GM21528 (cell line): ENCODE measurements around the gene CD207.
"Not testable (repeated sequence)": the region's sequence is repeated elsewhere in the genome, so short reads cannot be mapped to it uniquely, and the experiment has no call there.

Source experiments
- ATAC-seq: cut with Tn5 transposase; IDR thresholded peaks from one replicate; pipeline ENCODE4 v1.9.1; 2021; ENCODE audit warnings: mild to moderate bottlenecking, moderate library complexity; ENCODE audit not compliant: unreplicated experiment, low FRiP score

The CD207 gene

DNA sequence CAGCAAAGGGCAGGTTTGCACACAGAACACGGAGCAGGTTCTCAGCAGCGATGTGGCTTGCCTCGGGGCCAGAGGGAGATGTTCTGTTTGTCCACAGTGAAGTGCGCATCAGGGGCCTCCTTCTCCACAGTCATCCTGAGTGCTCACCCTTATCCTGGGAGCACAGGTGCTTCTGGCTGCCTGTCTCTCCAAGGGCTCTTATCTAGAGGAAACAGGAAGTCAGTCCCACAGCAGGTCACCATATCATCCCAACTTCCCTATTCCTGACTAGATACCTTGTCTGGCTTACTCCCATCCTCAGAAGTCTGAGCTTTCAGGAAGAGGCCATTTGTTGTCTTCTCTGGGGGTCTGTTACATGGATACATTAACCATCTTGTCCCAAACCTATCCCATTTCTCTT lies at the start of gene CD207:
Gene CD207 (minus strand): TSS at position 174 of the 400 bp plus-strand sequence. CDS start 40 bp downstream, at position 134.
- ATAC-seq: no peak

DNA sequence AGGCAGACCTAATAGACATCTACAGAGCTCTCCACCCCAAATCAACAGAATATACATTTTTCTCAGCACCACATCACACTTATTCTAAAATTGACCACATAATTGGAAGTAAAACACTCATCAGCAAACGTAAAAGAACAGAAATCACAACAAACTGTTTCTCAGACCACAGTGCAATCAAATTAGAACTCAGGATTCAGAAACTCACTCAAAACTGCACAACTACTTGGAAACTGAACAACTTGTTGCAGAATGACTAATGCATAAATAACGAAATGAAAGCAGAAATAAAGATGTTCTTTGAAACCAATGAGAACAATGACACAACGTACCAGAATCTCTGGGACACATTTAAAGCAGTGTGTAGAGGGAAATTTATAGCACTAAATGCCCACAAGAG lies 42.9 kb upstream of the CD207 start:
- ATAC-seq: not testable (repeated sequence)

GRCh38 chr2:70876138-70876537 lies 40.5 kb upstream of the CD207 start:
- ATAC-seq: not testable (repeated sequence)

- ATAC-seq: no peak
These were observed 37.9 kb upstream of the CD207 start for GRCh38 chr2:70873541-70873940.

- no peak for ATAC-seq
These were observed 36.0 kb upstream of the CD207 start for GRCh38 chr2:70871398-70872211.

DNA sequence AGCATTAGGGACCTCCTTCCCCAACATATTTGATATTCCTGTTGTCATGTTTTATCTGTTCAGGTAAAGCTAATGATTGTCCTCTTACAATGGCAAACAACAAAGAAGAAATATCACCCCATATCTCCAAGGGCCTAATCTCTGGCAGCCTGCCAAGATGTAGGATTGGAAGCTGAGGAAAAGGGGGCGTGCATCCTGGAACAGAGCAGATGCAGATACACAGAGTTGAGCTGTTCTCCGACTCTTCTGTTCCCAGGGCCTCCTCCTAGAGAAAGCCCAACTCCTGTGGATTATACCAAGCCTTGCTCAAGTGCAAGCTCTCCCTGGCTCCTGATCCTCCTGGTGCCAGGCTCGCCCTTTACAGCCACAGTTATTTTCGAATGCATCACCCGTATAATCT lies 35.2 kb upstream of the CD207 start:
- ATAC-seq: no peak

GRCh38 chr2:70868970-70869369 lies 33.4 kb upstream of the CD207 start:
- no peak for ATAC-seq

DNA sequence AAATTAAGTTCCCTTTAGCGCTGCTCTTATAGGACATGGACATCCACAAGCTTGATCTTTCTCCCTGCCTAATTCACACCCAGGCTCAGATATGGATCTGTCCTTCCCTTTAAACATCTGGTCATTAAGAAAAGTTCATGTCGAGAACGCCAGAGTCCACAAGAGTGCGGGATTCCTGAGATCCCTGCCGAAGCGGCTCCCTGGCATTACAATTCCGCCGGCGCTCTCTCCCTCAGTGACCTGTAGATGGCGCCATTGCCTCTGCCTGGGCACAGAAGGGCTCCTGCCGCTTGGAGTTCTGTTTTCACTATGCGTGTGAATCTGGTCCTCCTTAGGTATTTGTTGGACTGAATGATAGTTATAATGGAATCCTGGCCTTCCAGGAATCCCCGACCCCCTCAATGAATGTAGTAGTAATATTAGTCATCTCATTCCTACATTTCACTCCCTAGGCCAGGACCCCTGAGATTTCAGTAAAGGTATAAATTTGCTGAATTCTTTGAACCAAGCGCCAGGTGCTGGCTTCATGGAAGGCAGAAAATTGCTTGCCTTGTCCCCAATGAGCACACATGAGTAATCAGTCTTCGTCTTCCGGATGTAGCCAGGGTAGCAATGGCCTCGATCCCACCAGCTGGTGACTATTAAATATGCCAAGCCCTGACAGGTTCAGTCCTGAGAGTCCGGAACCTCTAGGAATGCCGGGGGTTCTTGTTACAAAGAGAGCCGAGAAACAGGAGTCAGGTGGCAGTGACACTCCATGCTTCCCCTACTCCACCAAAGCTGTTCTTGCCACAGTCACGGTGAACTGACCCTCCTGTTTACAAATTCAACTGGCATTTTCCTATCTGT lies 26.4 kb upstream of the CD207 start:
- no peak for ATAC-seq

- ATAC-seq: no peak
These were observed 20.1 kb upstream of the CD207 start for GRCh38 chr2:70855667-70856066.

GRCh38 chr2:70854411-70854810 lies 18.8 kb upstream of the CD207 start:
- no peak for ATAC-seq

- no peak for ATAC-seq
These were observed 17.2 kb upstream of the CD207 start for GRCh38 chr2:70852824-70853223.

- ATAC-seq: no peak
These were observed 16.1 kb upstream of the CD207 start for GRCh38 chr2:70851704-70852103.

GRCh38 chr2:70850925-70851324 lies 15.3 kb upstream of the CD207 start:
- ATAC-seq: no peak

GRCh38 chr2:70842401-70842800 lies 6.8 kb upstream of the CD207 start:
- ATAC-seq: no peak

- no peak for ATAC-seq
These were observed 2.6 kb upstream of the CD207 start for GRCh38 chr2:70837980-70838925.

DNA sequence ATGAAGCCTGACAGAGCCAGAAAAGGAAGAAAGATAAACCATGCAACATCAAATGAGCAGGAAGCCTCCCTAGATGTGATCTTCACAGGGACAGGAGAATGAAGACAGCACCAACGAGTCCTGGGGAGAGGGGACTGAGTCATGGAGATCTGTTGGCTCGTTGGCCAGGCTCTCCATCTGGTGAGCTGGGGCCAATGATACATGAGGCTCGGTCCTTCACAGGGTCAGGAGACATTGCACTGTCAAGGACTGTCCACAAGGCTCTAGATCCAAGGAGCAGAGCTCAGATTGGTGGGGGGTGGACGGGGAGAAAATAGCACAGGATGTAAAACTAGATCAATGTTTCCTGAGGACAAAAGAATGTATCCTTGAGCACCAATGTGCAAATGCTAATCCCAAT lies 735 bp downstream of the CD207 start:
- no peak for ATAC-seq

DNA sequence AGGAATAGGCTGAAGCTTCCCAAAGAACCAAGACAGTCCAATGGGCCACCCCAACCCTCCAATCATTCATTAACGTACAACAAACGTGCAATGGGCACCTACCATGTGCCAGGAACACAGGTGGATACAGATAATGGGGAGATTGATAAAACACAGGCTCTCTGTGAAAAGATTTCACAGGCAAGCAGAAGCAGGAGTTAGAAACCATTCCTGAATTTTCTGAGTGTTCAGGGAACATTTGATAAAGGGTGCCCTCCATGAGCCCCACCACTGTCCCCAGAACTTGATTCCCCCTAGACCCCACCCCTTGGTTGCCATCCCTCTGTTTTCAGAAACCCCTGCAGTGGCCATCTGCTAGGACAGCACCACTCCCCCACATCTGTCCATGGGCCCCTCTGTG lies 1.5 kb downstream of the CD207 start:
- no peak for ATAC-seq

DNA sequence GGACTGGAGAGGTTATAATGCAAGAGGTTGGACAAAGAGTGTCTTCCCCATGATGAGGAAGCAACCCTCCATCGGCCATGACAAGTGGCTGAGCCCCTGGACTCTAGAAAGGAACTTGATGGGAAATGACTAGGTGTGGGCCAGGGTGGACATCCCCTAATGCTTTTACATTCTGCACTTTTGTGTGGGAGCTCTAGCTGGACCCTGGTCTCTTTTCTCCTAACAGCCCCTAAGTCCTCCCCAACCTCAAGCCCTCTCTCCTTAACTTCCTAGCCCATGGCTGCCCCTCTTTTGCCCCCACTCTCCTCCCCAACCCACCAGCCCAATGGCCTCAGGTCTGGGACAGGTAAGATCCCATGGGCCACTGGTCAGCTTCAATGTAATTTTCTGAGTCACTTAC lies 2.4 kb downstream of the CD207 start:
- no peak for ATAC-seq

DNA sequence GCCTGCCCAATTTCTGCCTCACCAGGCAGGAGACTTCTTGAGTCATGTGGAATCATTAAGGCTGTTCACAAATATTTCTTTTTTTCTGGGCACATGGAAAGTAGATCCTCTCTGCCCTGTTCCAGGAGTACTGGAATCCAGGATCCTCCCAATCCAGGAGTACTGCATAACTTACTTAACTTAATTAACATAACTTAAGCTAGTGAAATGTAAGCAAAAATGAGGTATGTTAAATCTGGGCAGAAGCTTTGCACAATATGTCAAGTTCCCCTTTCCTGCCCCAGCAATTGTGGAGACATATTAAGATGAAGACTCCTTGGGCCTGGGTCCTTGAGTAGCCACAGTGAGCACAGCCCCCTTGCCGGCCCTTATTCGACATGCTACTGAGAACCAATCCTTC lies 3.2 kb downstream of the CD207 start:
- no peak for ATAC-seq

DNA sequence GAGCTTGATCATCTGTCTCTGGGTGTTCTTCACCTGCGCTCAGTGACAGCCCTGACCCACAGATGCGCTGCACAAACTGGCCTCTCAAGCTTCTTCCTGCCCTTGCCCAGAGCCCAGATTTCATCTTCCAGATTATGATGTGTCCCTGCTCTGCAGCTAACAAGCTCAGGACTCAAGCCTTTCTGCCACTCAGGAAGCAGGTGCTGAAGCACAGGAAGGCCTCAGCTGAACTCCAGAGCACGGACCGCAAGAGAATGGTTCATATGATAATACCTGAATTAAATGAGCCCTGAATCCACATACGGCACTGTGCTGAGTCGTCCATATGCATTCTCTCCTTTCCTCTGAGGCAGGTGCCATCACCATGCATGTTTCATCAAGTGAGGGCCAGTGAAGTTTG lies 3.8 kb downstream of the CD207 start:
- no peak for ATAC-seq

DNA sequence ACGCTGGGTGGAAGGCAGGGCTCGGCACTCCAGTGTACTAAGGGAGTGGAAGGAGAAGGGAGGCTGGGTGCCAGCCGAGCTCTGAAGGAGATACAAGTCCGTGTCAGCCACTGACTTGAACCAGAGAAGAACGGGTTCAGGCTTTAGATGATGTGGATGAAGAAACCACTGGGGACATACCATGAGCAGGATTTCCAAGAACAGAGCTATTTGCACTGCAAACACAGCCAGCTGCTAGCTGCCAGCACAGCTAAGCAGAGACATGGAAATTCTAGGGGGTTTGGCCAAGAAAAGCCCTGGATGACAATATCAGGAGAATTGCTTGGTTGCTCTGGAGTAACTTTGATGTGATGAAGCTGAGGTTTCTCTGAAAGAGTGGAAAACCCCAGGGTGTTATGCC lies 5.2 kb downstream of the CD207 start:
- no peak for ATAC-seq
